GM18508 (cell line): ENCODE results near the gene PTPN1.
"Not testable (repeated sequence)": the region's sequence is repeated elsewhere in the genome, so short reads cannot be mapped to it uniquely, and the experiment has no call there.

Experiments used
- ATAC-seq: cut with Tn5 transposase; IDR thresholded peaks from one replicate; pipeline ENCODE4 v1.9.1; 2021; ENCODE audit warnings: moderate number of reproducible peaks; ENCODE audit not compliant: insufficient read depth, unreplicated experiment

Gene PTPN1

DNA sequence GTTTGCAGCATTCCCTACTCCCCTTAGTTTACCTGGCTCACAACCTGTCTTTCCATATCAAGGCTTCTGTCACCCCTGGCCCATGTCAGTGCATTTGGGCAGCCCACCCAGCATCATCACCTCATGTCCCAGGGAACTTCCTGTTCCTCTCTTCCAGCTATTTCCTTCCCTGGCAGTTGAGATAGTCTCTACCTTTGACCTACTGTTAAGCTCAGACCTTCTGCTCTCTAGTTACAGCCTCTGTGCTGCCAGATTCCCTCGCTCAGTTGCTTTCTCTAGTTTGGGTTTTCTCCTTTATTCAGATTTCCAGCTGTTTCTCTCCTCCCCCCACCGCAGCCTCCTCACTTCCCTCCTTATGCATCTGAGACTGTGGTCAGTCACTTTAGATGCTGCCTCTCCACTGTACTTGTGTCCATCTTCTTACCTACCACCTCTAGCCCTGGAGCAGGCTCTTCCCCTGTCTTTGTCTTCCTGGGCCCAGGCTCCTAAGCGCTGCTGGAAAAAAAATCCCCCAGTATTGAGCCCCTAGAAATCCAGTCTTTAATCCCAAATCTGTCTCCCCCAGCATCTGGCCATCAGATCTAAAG, 16.3 kb downstream of the PTPN1 start:
- ATAC-seq: no peak

DNA sequence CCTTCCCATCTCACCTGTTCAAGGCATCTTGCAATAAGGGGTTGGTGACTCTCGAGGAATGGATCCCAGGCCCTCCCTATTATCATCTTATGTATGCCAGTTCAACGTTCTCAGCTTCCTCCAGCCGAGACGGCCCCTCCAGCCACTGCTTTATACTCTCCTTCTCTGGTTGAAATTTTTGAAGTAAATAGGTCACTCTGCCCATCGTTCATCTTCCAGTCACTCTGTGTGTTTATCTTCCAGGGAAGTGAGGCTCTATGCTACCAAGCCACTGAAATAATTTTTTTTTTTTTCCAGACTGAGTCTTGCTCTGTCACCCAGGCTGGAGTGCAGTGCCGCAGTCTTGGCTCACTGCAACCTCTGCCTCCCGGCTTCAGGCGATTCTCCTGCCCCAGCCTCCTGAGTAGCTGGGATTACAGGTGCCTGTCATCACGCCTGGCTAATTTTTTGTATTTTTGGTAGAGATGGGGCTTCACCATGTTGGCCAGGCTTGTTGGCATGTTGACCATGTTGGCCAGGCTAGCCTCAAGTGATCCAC, 17.0 kb downstream of the PTPN1 start:
- no peak for ATAC-seq

DNA sequence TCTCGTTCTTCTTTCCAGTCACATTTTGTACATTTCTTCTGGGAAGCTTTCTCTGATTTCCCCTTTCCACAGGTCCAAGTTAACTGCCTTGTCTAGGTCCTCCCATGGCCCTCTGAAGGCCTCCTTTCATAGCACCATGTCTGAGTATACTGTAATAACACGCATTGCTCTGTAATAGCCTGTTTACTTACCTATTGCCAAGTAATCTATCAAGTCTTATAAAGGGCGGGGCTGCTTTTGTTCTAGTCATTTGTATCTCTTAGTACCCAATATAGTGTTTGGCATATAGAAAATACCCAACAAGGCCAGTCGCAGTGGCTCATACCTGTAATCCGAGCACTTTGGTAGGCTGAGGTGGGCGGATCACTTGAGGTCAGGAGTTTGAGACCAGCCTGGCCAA, 17.9 kb downstream of the PTPN1 start:
- no peak for ATAC-seq

DNA sequence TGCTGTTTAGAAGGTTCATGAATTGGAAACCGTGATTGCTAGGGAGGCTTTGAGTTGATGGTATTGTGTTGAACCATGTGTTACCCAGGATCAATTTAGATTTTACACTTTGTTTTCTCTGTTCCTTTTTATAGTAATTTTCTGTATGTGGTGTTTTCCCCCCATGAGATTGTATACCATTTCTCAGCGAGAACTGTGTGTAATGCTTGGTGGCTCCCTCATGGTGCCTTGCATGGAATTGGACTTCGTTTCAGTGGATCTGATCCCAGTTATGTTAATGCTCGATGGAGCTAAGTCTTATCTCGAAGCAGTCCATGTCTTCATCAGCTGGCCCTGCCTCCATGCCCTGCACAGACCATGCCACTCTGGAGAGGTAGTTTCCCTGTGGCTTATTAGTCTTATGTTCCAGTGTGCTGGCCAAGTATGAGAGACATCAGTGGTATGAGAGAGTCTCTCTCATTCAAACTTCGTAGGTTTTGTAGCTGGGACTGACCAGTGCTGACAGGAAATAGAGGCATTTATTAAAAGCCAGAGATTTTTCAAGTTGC, 18.7 kb downstream of the PTPN1 start:
- no peak for ATAC-seq

DNA sequence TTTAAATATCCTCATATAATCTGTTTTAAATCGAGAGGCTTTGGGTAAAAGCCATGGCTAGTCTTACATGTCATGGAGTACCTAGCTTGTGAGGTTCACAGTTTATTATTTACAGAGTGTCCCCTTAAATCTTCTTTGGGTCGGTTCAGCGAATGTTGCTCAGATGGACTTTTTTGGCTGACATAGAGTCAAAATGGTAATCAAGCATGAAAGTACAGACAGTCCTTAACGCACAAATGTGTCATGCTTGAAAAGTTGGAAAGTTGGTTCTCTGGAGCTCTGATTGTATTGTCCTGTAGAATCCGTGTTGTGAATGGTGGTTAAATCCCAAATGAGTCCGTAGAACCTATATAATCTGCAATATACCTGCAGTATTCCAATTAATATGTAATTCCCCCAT, 22.0 kb downstream of the PTPN1 start:
- ATAC-seq: no peak

DNA sequence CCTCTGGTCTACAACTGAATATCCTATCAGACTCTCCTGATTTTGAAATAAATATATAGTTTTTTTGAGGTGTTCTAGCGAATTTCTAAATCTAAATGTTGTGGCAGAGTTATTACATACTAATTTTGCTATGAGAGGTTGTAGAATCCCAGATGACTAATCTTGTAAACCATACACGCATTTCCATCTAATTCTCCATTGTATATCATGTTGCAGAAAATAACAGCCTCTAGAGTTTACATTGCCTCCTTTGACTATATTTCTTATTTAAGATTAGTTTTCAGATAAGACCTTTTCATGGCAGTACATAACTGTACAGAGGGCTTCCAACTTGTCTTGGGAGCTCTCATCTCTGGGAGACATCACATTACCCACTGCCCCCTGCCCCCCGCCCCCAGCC, 22.9 kb downstream of the PTPN1 start:
- no peak for ATAC-seq

DNA sequence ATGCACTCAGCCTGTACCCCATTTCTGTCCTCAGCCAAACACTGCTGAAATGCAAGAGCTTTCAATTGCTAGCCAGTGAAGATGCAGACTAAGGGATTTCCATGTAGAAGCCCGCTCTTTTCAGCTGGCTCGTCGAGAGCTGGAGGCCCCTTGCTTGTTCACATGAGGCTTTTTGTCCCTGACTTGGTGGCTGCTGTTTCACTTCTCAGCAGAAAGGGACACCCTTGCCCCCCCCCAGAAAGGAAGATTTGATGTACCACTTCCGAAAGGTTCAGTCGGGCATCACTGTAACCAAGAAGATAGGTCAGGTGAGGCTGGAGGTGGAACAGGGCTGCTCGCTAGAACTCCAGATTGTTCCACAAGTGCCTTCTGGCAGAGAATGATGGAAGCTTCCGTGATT, 23.3 kb downstream of the PTPN1 start:
- ATAC-seq: no peak

DNA sequence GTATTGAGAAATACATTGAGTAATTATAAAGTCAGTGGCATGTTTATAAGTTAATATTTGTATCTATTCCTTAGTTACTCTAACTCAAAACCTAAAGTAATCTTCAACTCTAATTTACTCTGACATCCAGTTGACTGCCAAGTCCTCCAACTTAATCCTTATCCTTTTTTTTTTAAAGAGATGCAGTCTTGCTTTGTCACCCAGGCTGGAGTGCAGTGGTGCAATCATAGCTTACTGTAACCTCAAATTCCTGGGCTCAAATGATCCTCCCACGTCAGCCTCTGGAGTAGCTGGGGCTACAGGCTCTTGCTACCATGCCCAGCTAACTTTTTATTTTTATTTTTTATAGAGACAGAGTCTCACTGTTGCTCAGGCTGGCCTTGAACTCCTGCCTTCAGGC, 24.4 kb downstream of the PTPN1 start:
- no peak for ATAC-seq

DNA sequence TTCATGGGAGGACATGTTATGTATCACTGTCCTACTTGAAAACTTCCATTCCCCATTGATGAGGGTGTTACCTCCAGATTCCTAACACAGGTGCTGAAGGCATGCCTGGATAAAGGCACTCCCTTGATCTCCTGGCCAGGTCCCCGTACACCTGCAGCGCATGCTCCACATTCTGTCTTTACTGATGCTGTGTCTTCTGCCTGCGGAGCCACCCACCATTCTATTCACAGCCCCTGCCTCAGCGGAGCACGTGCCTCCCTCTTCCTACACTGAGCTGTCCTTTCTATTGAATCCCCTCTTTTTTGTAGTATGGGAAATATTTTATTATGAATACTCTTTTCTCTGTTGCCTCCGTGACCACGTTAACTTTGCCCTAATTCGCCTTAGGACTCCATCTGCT, 25.0 kb downstream of the PTPN1 start:
- no peak for ATAC-seq

DNA sequence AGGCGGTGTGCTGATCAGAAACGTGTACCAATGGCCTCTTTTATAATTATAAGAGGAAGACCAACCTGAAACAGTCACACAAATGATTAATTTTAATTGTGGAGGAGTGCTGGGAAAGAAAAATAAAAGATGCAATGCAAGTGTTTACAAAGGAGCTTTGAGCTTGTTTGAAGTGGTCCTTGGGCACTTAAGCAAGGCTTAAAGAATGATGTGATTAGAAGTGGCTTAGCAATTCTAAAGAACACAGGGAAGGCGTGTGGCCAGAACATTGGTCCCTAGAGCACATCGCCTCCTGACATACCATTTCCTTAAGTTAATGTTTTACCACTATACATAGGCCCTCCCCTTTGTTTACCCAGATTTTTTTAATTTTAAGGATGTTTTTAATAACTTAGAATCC, 26.1 kb downstream of the PTPN1 start:
- no peak for ATAC-seq

DNA sequence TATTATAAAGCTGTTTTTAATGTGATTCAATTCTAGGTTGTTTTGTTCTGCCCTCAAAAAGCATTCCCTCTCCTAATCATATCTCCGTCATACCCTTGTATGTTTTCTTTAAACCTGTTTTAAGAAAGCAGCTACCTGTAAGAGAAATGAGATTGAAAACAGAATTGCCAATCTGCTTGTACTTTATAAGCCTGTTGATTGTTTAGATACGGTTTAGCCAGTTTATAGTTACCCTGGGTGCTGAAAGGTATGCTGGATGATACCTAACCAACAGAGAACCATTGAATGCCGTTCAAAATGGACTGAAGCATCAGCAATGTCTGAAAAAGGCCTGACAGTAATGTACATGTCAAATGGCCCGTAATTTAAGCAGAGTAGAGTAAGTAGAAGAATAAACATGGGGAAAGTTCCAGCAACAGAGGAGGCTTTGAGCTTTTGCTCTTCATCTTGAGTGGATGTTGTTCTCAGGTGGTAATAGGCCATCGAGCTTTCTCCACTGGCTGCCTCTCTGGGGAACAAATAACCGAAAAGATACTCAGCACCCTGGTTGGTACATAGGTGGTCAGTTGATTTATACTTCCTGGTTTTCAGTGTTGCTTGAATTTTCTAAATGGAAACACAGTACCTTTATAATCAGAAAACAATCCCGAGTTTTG, 27.5 kb downstream of the PTPN1 start:
- no peak for ATAC-seq

DNA sequence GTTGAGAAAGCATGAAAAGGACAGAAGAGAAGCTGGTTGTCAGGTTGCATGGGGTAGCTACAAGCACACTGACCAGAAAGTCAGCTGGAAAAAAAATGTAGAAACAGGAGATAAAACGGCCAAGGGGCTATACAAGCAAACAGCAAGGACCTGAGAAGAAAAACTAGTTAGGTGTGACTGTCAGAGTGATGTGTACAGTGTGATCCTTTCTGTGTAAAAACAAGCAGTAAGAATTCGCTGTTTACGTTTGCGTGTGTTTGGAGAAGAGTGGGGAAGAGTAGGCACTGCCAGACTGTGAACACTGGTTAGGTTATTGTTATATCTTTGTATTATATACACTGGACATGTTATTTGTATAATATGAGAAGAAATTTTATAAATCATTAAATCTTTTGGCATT, 28.1 kb downstream of the PTPN1 start:
- ATAC-seq: no peak

DNA sequence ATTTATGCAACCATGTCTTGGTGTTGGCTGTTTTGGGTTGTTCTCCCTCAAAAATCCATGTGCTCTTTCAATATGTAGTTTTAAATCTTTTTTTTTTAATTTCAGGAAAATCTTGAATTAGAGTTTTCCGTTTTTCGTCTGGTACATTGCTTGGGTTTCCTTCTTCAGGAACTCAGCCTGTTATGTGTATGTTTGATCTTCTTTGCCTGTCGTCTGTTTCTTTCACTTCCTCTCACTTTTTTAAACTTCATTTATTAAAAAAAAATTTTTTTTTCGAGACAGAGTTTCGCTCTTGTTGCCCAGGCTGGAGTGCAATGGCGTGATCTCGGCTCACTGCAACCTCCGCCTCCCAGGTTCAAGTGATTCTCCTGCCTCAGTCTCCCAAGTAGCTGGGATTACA, 29.6 kb downstream of the PTPN1 start:
- ATAC-seq: not testable (repeated sequence)

DNA sequence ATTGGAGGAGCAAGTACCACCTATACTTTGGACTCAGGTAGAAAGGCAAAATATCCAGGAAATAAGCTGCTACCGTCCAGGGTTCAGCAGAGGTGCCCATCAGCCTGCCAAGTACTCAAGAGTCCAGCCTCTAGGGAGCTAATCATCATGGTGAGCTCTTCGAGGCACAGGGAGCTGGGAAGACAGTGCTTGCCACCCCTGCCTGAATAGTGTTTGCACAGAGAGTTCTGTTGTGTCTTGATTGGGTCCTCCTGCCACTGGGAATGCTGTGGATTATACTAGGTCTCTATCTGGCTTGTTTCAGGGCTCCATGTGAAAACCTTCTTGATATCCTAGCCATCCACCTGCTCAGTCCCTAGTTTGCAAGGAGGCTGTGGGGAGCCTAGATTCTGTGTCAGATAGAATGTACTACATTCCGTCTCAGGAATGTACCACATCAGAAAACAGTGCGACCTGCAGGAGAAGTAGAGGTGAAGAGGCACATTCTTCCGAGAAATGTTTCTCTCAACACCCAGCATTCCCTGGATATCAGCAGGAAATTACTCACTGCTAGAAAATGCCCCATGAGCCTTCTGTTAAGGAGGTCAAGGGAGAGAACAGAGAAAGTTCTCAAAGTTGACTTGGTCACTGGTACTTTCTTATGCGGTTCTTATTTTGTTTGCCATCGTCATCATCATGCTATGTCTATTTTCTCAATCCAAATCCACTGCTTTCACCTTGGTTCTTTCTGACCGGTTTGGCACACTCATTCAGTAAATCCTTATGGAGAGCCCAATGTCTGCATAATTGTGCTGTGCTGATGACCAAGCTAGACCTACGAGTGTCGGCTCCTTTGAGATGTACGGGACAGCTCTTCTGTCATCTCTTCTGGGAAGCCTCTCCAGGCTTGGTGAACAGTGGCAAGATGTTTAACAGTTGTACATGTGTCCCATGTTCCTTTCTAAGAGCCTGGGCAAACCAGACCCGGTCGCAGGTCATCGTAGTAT, 30.7 kb downstream of the PTPN1 start:
- no peak for ATAC-seq

DNA sequence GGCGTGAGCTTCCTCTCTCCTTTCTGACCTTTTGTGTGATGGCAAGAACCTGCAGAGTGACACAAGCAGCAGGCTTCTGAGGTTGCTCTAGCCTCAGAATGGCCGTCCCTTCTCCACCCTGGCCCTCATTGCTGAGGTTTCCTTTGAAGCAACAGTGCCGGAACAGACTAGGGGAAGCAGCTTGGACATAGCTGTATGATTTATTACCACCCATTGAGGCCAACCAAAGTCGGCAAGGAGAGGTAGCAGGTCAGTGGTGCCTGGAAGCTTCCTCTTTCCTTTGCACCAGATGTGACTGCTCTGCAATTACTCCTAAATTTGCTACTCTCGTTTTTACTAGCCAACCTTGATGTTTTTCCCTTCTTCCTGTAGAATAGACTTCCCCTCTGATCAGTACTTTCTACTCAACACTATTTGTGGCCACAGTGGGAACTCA, 31.4 kb downstream of the PTPN1 start:
- no peak for ATAC-seq

DNA sequence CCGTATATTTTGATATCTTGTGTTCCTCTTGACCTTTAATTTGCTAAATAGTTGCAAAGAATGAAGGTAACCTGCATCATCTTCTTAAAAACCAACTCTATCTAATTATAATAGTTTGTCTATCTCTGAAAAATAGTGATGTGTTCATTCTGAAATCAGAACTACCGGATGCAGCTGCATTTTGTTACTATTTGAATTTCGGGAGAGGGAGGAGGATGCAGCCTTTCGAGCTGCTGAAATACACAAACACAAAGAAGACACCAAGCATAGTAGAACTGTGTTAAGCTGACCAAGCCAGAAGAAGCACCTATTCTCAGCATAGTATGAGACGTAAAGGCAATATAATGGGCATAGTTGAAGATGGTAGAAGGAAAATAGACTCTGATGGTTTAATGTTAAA, 33.1 kb downstream of the PTPN1 start:
- no peak for ATAC-seq

DNA sequence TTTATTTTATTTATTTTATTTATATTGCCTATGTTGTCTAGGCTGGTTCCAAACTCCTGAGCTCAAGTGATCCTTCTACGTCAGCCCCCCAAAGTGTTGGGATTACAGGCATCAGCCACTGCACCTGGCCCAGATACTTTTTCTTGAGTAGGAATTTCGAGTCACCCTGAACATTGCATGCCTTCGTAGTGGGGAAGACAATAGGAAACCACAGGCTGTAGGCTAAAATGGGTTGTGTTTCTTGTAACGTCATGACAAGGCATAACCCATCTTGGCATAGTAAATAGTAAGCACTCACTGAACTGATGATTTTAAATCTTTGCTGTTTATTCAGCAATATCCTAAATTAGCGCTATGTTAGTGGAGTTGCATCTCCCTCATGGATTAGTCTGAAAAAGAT, 34.9 kb downstream of the PTPN1 start:
- no peak for ATAC-seq

DNA sequence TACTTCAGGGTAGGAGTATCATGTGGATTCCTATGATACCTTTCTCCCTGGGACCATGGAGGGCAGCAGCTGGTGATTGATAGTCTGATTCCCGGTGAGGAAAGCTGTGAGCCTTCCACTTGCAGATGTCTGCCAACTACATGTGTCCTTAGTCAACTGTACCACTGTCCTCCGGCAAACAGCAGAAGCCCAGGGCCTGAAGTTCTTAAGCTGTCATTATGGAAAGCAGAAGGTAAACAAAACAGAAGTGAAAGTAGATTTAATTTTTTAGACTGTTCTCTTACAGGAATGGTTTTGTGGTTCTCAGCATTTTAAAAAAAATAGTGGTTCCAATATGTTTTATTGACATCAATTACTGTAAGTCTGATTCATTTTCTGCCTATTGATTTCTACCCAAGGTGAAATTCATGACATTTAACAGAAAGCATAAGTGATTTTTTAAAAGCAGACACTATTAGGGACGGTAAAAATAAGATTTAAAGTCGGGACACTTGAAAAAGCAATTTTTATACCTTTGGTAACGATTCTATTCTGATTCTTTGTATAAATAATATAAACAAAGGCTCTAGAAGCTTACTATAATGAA, 36.6 kb downstream of the PTPN1 start:
- ATAC-seq: no peak

DNA sequence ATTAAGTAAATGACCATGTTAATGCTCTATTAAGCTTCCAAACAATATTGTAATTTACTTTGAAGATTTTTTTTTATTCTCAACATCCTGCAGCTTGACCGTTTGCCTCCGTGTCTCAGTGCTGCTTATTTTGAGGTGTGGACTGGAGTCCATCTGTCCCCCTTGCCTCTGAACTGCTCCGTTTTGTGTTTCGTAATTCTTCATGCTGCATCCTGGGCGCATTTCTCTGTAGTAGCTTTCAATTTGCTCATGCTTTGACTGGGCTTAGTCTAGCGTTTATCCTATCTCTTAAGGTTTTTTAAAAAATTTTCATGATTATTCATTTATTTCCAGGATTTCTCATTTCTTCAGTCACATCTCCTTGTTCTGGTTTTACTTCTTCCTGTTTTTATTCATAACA, 37.8 kb downstream of the PTPN1 start:
- no peak for ATAC-seq

DNA sequence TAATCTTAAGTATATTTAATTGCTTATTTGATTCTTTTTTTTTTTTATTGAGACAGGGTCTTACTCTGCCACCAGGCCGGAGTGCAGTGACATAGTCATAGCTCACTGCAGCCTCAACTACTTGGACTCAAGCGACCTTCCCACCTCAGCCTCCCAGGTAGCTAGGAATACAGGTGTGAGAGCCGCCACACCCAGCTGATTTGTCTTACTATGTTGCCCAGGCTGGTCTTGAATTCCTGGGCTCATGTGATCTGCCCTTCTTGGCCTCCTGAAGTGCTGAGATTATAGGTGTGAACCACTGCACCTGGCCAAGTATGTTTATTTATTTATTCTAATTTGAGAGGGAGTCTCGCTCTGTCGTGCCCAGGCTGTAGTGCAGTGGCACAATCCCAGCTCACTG, 38.2 kb downstream of the PTPN1 start:
- no peak for ATAC-seq
